ENCODE results near the gene B3GAT1. TPM values are rescaled to one million over a fixed set of nuclear protein-coding genes. Genes with fewer than 3 reads are reported as not detected.

Gene B3GAT1
- total and polyA plus RNA-seq, 2 donors (not counting 1 experiment from before 2014, with no cell fraction given) = 0.06 TPM; not detected in 1

DNA sequence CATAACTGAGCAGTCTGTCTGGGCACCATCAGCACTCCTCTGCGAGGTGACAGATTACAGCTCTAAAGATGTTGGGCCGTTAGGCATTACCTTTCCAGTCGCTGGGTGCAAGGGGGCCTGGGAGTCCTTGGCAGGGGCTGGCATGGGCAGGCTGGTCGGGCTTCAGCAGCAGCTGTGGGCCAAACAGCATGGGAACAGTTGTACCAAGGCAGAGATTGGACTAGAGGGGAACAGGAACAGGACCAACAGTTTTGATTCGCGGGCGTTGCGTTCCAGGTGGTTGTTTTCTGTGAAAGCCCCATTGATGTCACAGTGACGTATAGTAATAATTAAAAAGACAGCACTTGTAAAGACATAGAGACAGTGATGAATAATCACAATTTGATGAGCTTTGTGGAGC lies 25.8 kb upstream of the B3GAT1 start:
- ATAC-seq (ENCODE audit: low read depth) (no peak), DNase-seq (no peak)
- Histone ChIP-seq H3K4me2 (replicated peaks; ENCODE audit: low read depth, low read length, poor library complexity, severe bottlenecking) (no peak overlapping the region), H3K79me2 (ENCODE audit: control insufficient read depth, insufficient read depth, low read length) (no peaks in the 10 kb centered on the region), H3K4me1 (ENCODE audit: control insufficient read depth in 2 of 2, insufficient read depth in 2 of 2, low read length in 2 of 2) (no peaks in the 10 kb centered on the region), H3K9ac (ENCODE audit: low read length) (no peak overlapping the region), H3K27ac (ENCODE audit: low read length in 2 of 2) (no peak overlapping the region), H3K36me3 (replicated peaks in 1 of 2; ENCODE audit: control extremely low read depth in 1 of 2, control insufficient read depth in 1 of 2, extremely low read depth in 1 of 2, insufficient read depth in 2 of 2, low read length in 1 of 2) (no peaks in the 10 kb centered on the region), H4K20me1 (ENCODE audit: control insufficient read depth, insufficient read depth, low read length, poor library complexity, severe bottlenecking) (no peaks in the 10 kb centered on the region), H2AFZ (ENCODE audit: insufficient read depth, low read depth, low read length, poor library complexity, severe bottlenecking) (no peak overlapping the region), H3K4me3 (ENCODE audit: control extremely low read depth in 1 of 5, extremely low read depth in 1 of 5, insufficient read depth in 1 of 5, low read depth in 2 of 5, low read length in 4 of 5) (no peak overlapping the region), H3K9me3 (ENCODE audit: control extremely low read depth in 1 of 3, control insufficient read depth in 2 of 3, insufficient read depth in 1 of 3, low read length in 2 of 3) (peaks cover 0 to 4% (median 0%) of the 10 kb centered on the region in 3 donors), H3K27me3 (replicated peaks in 1 of 4; ENCODE audit: control extremely low read depth in 1 of 4, control insufficient read depth in 3 of 4, insufficient read depth in 4 of 4, low read length in 3 of 4) (no peaks in the 10 kb centered on the region)
- POLR2A ChIA-PET = no interaction called here
- Mint-ChIP-seq H3K27me3 (peaks cover 8% of the 10 kb centered on the region), H3K9me3 (ENCODE audit: insufficient read depth) (no peaks in the 10 kb centered on the region), H3K27ac (no peak overlapping the region), H3K4me3 (no peak overlapping the region), H3K4me1 (no peaks in the 10 kb centered on the region)
- WGBS (ENCODE audit: insufficient coverage) = 67% methylated on average over 7 of the region's 9 CpGs
- no peak for TF ChIP-seq EZH2 (IDR thresholded peaks at IDR 0.05; ENCODE audit: borderline replicate concordance, insufficient read depth, low read depth, low read length, poor library complexity, severe bottlenecking)
- TF ChIP-seq, protein P1, sequence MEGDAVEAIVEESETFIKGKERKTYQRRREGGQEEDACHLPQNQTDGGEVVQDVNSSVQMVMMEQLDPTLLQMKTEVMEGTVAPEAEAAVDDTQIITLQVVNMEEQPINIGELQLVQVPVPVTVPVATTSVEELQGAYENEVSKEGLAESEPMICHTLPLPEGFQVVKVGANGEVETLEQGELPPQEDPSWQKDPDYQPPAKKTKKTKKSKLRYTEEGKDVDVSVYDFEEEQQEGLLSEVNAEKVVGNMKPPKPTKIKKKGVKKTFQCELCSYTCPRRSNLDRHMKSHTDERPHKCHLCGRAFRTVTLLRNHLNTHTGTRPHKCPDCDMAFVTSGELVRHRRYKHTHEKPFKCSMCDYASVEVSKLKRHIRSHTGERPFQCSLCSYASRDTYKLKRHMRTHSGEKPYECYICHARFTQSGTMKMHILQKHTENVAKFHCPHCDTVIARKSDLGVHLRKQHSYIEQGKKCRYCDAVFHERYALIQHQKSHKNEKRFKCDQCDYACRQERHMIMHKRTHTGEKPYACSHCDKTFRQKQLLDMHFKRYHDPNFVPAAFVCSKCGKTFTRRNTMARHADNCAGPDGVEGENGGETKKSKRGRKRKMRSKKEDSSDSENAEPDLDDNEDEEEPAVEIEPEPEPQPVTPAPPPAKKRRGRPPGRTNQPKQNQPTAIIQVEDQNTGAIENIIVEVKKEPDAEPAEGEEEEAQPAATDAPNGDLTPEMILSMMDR (IDR thresholded peaks at IDR 0.05) = no peak
- intact Hi-C loops (cut with micrococcal nuclease) = no loop called here
- CTCF ChIA-PET = no interaction called here

DNA sequence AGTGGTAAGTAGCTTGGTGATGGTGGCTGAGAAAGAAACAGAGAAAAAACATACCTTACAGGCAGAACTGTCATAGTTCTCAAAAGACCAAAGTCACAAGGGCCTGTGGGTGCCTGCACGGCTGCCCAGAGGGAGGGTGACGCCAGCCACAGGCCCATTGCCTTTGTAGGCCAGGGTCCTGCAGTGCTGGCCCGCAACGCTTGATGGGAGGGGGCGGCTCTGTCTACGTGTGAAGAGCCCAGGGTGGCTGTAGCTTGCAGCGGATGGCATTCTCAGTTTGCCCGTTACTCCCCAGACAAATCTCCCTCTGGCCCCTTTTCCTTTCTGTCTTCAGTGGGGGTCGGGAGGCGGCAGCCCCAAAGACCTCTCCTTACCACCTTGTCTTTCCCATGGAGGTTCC lies 24.7 kb upstream of the B3GAT1 start:
- TF ChIP-seq, protein P1 (IDR thresholded peaks at IDR 0.05) = no peak
- TF ChIP-seq EZH2 (IDR thresholded peaks at IDR 0.05; ENCODE audit: borderline replicate concordance, insufficient read depth, low read depth, low read length, poor library complexity, severe bottlenecking) = no peak
- no peaks in the 10 kb centered on the region for H3K9me3 Mint-ChIP-seq (ENCODE audit: insufficient read depth)
- H3K27me3 Mint-ChIP-seq = peaks cover 11% of the 10 kb centered on the region
- no peak overlapping the region for H3K4me3 Mint-ChIP-seq
- H3K4me2 ChIP-seq (replicated peaks; ENCODE audit: low read depth, low read length, poor library complexity, severe bottlenecking) = no peak overlapping the region
- ATAC-seq (ENCODE audit: low read depth) (no peak), DNase-seq (no peak)
- ChIA-PET POLR2A (no interaction called here), CTCF (no interaction called here)
- WGBS (ENCODE audit: insufficient coverage) = 95% methylated on average over 10 of the region's 10 CpGs
- no peak overlapping the region for H2AFZ ChIP-seq (ENCODE audit: insufficient read depth, low read depth, low read length, poor library complexity, severe bottlenecking)
- H3K27ac ChIP-seq (ENCODE audit: low read length in 2 of 2) = no peak overlapping the region
- no peaks in the 10 kb centered on the region for H3K36me3 ChIP-seq (replicated peaks in 1 of 2; ENCODE audit: control extremely low read depth in 1 of 2, control insufficient read depth in 1 of 2, extremely low read depth in 1 of 2, insufficient read depth in 2 of 2, low read length in 1 of 2)
- H4K20me1 ChIP-seq (ENCODE audit: control insufficient read depth, insufficient read depth, low read length, poor library complexity, severe bottlenecking) = no peaks in the 10 kb centered on the region
- H3K9ac ChIP-seq (ENCODE audit: low read length) = no peak overlapping the region
- no peak overlapping the region for H3K27ac Mint-ChIP-seq
- no peaks in the 10 kb centered on the region for H3K4me1 ChIP-seq (ENCODE audit: control insufficient read depth in 2 of 2, insufficient read depth in 2 of 2, low read length in 2 of 2)
- H3K79me2 ChIP-seq (ENCODE audit: control insufficient read depth, insufficient read depth, low read length) = no peaks in the 10 kb centered on the region
- H3K27me3 ChIP-seq (replicated peaks in 1 of 4; ENCODE audit: control extremely low read depth in 1 of 4, control insufficient read depth in 3 of 4, insufficient read depth in 4 of 4, low read length in 3 of 4) = no peaks in the 10 kb centered on the region
- intact Hi-C loops (cut with micrococcal nuclease) = no loop called here
- H3K9me3 ChIP-seq (ENCODE audit: control extremely low read depth in 1 of 3, control insufficient read depth in 2 of 3, insufficient read depth in 1 of 3, low read length in 2 of 3) = peaks cover 0 to 4% (median 0%) of the 10 kb centered on the region in 3 donors
- H3K4me3 ChIP-seq (ENCODE audit: control extremely low read depth in 1 of 5, extremely low read depth in 1 of 5, insufficient read depth in 1 of 5, low read depth in 2 of 5, low read length in 4 of 5) = no peak overlapping the region
- no peaks in the 10 kb centered on the region for H3K4me1 Mint-ChIP-seq

All from B cell (primary cell).